Fibroblast of pulmonary artery (primary cell): ENCODE measurements around the gene ALAD.

Experiments used
- DNase-seq: peaks from one replicate; pipeline ENCODE4 v3.0.0-alpha.2; 2010; ENCODE audit warnings: low read depth
- H3K4me3 ChIP-seq: replicated peaks from 2 replicates; pipeline ENCODE4 v1.5.1; 2011; ENCODE audit warnings: low read depth, mild to moderate bottlenecking, control low read depth, low read length, moderate library complexity
- TF ChIP-seq, protein P1 (sequence below): IDR thresholded peaks from 2 replicates; pipeline ENCODE4 v1.5.1; 2011; ENCODE audit warnings: mild to moderate bottlenecking, control low read depth, low read length, inconsistent platforms; ENCODE audit errors: missing control alignments

Gene ALAD

GRCh38 chr9:113350107-113350661 lies 50.9 kb downstream of the ALAD start:
- DNase-seq = no peak
- no peak overlapping the region for H3K4me3 ChIP-seq
- TF ChIP-seq, protein P1, sequence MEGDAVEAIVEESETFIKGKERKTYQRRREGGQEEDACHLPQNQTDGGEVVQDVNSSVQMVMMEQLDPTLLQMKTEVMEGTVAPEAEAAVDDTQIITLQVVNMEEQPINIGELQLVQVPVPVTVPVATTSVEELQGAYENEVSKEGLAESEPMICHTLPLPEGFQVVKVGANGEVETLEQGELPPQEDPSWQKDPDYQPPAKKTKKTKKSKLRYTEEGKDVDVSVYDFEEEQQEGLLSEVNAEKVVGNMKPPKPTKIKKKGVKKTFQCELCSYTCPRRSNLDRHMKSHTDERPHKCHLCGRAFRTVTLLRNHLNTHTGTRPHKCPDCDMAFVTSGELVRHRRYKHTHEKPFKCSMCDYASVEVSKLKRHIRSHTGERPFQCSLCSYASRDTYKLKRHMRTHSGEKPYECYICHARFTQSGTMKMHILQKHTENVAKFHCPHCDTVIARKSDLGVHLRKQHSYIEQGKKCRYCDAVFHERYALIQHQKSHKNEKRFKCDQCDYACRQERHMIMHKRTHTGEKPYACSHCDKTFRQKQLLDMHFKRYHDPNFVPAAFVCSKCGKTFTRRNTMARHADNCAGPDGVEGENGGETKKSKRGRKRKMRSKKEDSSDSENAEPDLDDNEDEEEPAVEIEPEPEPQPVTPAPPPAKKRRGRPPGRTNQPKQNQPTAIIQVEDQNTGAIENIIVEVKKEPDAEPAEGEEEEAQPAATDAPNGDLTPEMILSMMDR = no peak

DNA sequence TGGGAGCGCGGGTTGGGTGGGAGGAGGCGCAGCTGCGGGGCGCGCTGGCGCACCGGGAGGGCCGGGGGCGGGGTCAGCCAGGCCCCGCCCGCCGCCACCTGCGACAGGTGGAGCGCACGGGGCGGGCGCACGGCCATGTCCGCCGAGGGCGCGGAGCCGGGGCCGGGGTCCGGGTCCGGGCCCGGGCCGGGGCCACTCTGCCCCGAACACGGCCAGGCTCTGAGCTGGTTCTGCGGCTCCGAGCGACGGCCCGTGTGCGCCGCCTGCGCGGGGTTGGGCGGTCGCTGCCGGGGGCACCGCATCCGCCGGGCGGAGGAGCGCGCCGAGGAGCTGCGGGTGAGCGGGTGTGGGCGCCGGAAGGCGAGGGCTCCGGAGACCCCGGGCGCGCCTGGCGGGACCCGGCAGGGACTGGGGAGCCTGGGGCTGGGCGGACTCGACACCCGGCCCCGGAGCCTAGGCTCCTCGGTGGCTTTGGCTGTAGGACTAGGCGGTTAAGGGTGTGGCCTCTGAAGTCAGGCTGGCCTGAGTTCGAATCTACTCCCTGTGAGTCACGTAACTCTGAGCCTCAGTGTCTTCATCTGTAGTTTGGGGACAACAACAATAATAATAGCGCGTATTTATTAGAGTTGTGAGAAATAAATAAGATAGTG lies 51.5 kb downstream of the ALAD start, which contains the start of gene BSPRY:
BSPRY (plus strand) TSS at position 97 of the 650 bp plus-strand sequence; CDS start at position 136, 39 bp downstream.
- H3K4me3 ChIP-seq = no peak within 1 kb of the TSS
- DNase-seq = no peak
- TF ChIP-seq, protein P1 = no peak

DNA sequence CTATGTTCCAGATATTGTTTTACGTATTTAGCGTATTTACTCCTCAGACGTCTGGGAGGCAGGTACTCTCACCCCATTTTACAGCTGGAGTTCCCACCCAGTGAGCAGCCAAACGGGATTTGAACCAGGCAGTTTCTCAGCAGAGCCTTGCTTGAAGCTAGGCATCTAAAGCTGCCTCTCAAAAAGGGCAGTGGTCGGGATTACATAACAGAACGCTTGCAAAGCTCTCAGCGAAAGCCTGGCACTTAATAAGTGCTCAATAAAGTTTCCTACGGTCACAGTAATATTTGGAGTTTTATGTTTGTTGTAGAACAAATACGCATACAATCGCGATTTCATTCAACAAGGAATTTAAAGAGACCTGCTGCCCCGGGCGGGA lies 52.0 kb downstream of the ALAD start:
- H3K4me3 ChIP-seq = no peak overlapping the region
- TF ChIP-seq, protein P1 = no peak
- no peak for DNase-seq

DNA sequence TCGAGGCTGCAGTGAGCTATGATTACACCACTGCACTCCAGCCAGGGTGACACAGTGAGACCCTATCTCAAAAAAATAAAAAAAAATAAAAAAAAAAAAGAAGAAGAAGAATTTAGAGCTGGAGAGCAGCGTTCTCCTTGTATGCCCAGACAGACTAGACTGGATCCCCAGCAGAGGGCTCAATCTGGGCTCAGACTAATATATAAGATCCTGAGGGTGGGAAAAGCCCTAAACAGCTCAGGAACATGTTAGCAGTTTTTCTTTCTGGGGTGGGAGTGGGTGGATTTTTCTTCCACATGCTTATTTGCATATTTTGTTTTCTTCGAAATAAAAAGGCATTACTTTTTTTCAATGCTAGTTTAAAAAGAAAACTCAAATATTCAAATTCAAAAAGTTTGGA lies 52.6 kb downstream of the ALAD start:
- TF ChIP-seq, protein P1 = no peak
- DNase-seq = no peak
- no peak overlapping the region for H3K4me3 ChIP-seq

DNA sequence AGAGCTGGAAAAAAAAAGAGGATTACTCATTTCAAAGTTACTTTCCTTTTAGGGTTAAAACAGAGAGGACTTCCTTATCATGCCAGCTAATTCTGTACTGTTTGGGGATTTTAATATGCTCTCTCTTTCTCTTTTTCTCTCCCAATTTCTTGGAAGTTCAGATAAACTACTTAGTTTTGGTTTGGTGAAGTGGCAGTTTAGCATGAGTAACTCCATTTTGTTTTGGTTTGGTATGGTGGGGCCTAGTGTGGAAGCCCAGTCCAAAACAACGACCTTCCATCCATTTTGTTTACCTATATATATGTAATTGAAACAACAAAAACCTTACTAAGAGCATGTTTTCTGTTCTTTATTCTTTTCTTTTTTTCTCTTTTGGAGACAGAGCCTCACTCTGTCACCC lies 55.4 kb downstream of the ALAD start:
- no peak overlapping the region for H3K4me3 ChIP-seq
- TF ChIP-seq, protein P1 = no peak
- no peak for DNase-seq

DNA sequence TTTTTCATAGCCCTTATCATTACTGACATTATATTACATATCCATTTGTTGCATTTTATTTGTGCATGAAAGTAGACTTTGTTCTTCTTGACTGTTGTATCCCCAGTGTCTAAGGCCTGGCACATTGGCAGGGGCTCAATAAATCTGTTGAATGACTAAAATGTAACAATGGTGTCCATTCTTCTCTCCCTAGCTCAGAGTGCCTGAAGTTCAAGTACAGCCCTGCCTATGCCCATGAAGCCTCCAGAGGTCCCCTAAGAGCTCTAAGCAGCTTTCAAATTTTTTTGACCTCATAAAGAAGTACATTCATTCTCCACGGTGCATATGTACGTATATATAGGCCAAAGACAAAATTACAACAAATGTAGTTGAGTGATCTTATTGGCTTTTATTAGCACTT lies 55.9 kb downstream of the ALAD start:
- TF ChIP-seq, protein P1 = no peak
- no peak overlapping the region for H3K4me3 ChIP-seq
- DNase-seq = no peak
